Measurements from ENCODE around the gene TEKT5. TPM values are rescaled to one million over a fixed set of nuclear protein-coding genes. Genes with fewer than 3 reads are reported as not detected.
"Not testable (repeated sequence)": the region's sequence is repeated elsewhere in the genome, so short reads cannot be mapped to it uniquely, and the experiment has no call there.

TEKT5 gene
- total RNA-seq, 1 donor from 2014 or later = 0.12 TPM

GRCh38 chr16:10660950-10661635, 33.6 kb downstream of the TEKT5 start:
- no peak for DNase-seq (ENCODE audit: extremely low read depth, low read depth, low spot score)

- no peak for DNase-seq (ENCODE audit: extremely low read depth, low read depth, low spot score)
Observed at GRCh38 chr16:10658943-10659342, 35.8 kb downstream of the TEKT5 start.

GRCh38 chr16:10657925-10658324, 36.8 kb downstream of the TEKT5 start:
- no peak for DNase-seq (ENCODE audit: extremely low read depth, low read depth, low spot score)

- DNase-seq (ENCODE audit: extremely low read depth, low read depth, low spot score) = no peak
Observed at GRCh38 chr16:10656618-10657017, 38.1 kb downstream of the TEKT5 start.

- no peak for DNase-seq (ENCODE audit: extremely low read depth, low read depth, low spot score)
Observed at GRCh38 chr16:10655415-10655977, 39.2 kb downstream of the TEKT5 start.

- no peak for DNase-seq (ENCODE audit: extremely low read depth, low read depth, low spot score)
Observed at GRCh38 chr16:10654592-10655414, 39.9 kb downstream of the TEKT5 start.

GRCh38 chr16:10652730-10653590, 41.8 kb downstream of the TEKT5 start:
- no peak for DNase-seq (ENCODE audit: extremely low read depth, low read depth, low spot score)

- not testable (repeated sequence) for DNase-seq (ENCODE audit: extremely low read depth, low read depth, low spot score)
Observed at GRCh38 chr16:10649098-10649497, 45.6 kb downstream of the TEKT5 start.

GRCh38 chr16:10647721-10648296, 46.9 kb downstream of the TEKT5 start:
- no peak for DNase-seq (ENCODE audit: extremely low read depth, low read depth, low spot score)

- DNase-seq (ENCODE audit: extremely low read depth, low read depth, low spot score) = no peak
Observed at GRCh38 chr16:10647264-10647720, 47.4 kb downstream of the TEKT5 start.

- no peak for DNase-seq (ENCODE audit: extremely low read depth, low read depth, low spot score)
Observed at GRCh38 chr16:10646581-10647263, 48.0 kb downstream of the TEKT5 start.

GRCh38 chr16:10646228-10646580, 48.5 kb downstream of the TEKT5 start:
- no peak for DNase-seq (ENCODE audit: extremely low read depth, low read depth, low spot score)

- DNase-seq (ENCODE audit: extremely low read depth, low read depth, low spot score) = no peak
Observed at GRCh38 chr16:10644092-10644491, 50.6 kb downstream of the TEKT5 start.

GRCh38 chr16:10642964-10643363, 51.8 kb downstream of the TEKT5 start:
- no peak for DNase-seq (ENCODE audit: extremely low read depth, low read depth, low spot score)

- no peak for DNase-seq (ENCODE audit: extremely low read depth, low read depth, low spot score)
Observed at GRCh38 chr16:10641953-10642949, 52.5 kb downstream of the TEKT5 start.

- DNase-seq (ENCODE audit: extremely low read depth, low read depth, low spot score) = no peak
Observed at GRCh38 chr16:10641555-10641952, 53.2 kb downstream of the TEKT5 start.

GRCh38 chr16:10640934-10641333, 53.8 kb downstream of the TEKT5 start:
- DNase-seq (ENCODE audit: extremely low read depth, low read depth, low spot score) = no peak

GRCh38 chr16:10638101-10638500, 56.6 kb downstream of the TEKT5 start:
- no peak for DNase-seq (ENCODE audit: extremely low read depth, low read depth, low spot score)
